Eye (tissue), 1 donor: Measurements from ENCODE around the gene CD33.
A peak's percentile ranks its signal among the peaks of the same experiment; 100 is the strongest.
"Not testable (repeated sequence)": the region's sequence is repeated elsewhere in the genome, so short reads cannot be mapped to it uniquely, and the experiment has no call there.

Source experiments
- DNase-seq: peaks from one replicate; pipeline ENCODE4 v3.0.0-alpha.2; 2015

CD33 gene

DNA sequence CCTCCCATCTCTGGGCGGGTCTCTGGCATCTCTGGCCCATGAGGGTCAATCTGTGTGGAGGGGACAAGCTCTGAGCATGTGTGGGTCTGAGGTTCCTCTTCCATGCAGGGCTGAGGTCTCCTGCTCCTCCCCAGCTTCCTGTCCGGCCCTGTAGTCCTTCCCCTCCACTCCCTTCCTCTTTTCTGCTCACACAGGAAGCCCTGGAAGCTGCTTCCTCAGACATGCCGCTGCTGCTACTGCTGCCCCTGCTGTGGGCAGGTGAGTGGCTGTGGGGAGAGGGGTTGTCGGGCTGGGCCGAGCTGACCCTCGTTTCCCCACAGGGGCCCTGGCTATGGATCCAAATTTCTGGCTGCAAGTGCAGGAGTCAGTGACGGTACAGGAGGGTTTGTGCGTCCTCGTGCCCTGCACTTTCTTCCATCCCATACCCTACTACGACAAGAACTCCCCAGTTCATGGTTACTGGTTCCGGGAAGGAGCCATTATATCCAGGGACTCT is at the start of gene CD33:
Gene CD33, plus strand, starts transcription at position 183 of the 496 bp plus-strand sequence. Its CDS starts 39 bp downstream, at position 222.
- DNase-seq: not testable (repeated sequence)

DNA sequence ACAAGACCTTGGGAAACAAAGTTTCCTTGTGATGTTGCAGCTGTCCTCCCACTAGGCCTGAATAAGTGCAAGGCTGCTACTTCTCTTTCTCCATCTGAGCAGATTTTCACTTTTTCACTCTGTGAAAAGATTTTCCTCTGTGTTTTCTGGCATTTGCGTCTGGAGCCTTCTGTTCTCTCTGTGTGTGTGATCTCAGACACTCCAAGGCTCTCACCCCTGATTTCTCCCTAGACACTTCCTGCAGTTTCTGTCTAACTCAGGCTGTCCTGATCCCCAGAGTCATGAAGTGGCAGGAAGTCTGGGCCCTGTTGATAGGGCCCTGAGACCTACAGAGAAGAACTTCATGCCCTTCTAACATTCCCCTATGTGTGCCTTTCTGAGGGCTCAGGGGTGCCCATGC is 45.6 kb upstream of the CD33 start:
- DNase-seq: no peak

DNA sequence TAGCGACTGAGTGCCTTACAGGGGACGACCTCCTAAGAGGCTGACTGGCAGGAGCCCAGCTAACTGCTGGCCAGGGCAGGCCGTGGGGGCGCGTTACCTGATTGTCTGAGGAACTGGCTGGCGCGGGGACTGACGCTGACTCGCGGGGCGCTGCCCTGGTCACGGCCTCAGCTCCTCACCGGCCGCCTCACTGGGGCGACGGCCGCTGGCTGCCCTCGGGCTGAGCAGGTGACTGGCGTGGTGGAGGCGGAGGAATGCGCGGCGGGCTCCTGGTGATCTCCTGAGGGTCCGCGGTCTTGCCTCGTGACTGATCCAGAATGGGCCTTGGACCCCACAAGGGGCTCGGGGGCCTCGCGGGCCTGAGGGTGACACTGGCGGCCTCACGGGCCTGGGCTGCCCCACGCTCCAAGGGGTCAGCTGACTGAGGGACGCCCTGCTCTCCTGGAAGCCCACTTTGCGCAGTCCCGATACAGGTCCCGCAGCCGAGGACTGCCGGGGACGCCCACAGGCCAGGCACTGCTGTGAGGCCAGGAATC is 43.4 kb upstream of the CD33 start:
- DNase-seq: no peak

DNA sequence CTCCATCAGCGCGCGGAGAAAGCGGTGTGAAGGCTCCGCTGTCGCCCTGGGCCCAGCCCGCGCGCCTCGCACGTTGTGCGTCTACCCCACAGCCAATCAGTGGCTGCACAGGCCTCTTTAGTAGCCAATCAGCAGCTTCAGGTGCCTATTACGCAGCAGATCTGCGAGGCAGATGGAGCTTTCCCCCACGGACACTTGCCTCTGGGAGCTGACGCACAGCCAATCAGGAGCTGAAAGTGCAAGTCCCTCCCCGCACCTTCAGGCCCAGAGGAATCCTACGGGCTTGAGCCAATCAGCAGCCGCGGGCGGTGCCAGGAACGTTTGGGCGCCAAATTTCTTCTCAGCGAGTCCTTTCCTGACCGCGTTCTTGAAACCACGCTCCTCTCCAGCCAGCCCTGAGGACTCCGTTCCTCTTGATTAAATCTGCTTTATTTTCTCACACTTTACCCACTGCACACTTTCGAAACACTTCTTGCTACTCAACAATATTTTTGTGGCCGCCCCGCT is 42.9 kb upstream of the CD33 start:
- DNase-seq: no peak

GRCh38 chr19:51183629-51184028 is 41.3 kb upstream of the CD33 start:
- DNase-seq: no peak

- no peak for DNase-seq
Observed at GRCh38 chr19:51185069-51185867, 39.6 kb upstream of the CD33 start.

DNA sequence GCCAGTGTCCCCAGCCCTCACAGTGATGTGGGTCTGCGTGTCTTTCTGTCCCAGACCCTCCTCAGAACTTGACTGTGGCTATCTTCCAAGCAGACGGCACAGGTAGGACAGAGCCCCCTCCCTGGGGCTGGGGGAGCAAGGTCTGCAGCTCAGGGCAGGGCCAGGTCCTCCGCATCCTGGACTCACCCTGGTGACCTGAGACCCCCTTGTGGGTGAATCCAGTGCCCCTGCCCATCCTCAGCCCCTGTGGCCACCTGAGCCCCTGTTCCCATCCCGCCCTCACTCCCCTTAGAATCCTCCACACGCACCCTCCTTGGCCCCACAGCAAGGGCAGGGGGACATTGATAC is 39.0 kb upstream of the CD33 start:
- DNase-seq: no peak

GRCh38 chr19:51186323-51186722 is 38.6 kb upstream of the CD33 start:
- DNase-seq: no peak

GRCh38 chr19:51187395-51188226 is 37.3 kb upstream of the CD33 start:
- DNase-seq: peak; percentile 6

GRCh38 chr19:51188227-51188559 is 36.7 kb upstream of the CD33 start:
- no peak for DNase-seq

DNA sequence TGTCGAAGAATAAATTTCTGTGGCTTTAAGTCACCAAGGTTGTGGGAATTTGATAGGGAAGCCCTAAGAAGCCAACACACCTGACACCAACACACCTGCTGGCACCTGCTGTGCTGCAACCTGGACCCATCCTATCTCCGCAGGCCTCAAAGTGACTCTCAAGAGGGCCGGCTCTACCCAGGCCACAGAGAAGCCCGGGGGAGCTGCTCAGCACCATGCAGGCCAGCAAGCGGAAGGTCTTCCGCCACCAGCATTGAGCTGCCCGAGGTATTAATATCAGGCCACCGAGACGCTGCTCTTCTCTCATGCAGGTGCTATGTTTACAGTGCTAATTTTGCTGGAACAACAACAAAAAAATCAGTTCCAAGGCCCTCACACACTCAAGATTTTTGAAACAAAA is 32.2 kb upstream of the CD33 start:
- no peak for DNase-seq

DNA sequence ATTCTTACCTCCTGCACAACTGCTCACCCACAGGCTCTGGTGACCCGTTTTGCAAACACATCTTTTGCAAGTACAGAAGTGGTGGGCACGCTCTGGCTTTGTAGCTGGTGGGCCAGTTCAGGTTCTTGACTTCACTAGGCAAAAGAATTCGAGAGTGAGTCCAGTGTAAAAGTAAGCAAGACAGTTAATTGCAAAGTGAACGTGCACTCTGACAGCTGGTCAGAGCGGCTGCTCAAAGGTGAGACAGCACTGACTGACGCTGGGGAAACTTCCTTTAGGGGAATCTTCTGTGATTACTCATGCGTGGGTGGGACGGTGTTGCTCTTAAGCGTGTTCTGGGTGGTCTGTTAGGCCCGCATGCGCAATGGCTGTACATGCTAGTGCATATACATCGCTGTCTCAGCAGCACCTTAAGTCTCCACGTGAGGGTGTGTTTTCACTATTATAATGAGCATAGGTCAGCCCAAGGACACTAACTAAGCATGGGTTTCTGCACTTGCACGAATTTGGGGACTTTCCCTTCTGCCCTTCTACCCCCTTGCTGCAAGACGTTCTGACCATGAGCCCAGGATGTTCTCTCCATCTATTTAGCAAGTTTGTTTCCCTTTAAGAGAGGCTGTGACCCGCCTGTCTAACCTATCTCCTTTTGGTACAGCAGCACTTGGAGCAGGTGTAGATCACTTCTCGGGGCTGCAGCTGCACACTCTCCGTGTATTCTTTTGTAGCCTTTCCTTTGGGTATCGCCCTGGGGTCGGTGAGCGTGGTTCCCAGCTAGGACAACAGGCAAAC is 30.2 kb upstream of the CD33 start:
- DNase-seq: no peak

DNA sequence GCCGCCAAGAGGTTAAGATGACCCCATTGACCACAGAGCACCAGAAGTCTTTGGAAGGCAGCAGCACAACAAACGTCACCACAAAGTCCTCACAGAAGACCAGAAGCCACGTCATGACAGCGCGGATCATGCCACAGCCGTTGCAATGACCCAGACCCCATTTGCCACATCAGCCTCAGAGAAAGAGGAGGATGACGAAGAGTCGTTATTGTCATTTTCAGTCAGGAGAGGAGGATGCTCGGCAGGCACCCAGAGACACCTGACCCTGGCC is 29.6 kb upstream of the CD33 start:
- DNase-seq: no peak

DNA sequence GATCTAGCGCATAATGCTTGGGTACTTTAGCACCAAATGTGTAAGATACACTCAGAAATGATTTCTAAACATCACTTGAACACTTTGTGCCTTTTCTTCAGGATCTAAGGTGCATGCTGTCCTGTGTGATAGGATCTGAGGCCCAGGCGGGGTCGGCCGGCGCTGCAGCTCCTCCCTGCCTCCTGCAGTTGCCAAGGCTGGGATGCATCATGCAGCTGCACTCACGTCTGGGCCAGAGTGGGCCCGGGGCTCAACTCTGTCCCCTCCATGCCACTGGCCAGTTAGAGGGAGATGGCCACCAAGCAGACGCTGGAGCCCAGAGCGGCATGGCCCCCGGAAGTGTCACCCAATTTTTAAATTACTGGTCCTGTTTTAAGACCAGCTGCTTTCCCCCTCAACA is 29.3 kb upstream of the CD33 start:
- no peak for DNase-seq

DNA sequence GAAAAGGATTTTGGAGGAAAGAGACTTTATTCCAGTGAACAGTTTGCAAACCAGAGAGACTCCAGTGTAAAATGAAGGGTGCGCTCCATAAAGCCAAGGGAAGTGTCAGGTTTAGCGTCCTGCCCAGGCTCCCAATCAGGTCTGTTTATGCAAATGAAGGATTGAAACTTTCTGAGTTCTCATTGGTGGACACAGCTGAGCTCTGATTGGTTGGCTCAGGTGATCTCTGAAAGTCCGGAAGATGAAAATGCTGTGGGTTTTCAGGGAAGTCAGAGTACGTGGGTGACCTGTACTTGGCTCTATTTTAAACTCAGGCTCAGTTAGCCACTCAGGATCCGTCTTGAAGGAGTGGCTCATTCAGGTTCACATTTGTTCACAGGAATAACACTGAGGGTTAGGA is 28.7 kb upstream of the CD33 start:
- DNase-seq: no peak

DNA sequence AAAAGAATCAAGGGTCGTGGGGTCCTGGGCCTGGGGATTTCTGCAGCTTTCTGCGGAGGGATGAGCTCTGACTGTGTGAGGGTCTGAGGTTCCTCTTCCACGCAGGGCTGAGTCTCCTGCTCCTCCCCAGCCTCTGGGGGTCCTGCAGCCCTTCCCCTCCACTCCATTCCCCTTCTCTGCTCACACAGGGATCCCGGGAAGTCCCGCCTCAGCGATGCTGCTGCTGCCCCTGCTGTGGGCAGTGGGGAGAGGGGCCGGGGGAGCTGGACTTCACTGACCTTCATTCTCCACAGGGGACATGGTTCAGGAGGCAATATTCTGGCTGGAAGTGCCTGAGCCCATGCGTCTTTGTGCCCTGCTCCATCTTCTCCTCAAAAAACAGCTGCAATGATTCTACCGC is 26.2 kb upstream of the CD33 start:
- DNase-seq: no peak

DNA sequence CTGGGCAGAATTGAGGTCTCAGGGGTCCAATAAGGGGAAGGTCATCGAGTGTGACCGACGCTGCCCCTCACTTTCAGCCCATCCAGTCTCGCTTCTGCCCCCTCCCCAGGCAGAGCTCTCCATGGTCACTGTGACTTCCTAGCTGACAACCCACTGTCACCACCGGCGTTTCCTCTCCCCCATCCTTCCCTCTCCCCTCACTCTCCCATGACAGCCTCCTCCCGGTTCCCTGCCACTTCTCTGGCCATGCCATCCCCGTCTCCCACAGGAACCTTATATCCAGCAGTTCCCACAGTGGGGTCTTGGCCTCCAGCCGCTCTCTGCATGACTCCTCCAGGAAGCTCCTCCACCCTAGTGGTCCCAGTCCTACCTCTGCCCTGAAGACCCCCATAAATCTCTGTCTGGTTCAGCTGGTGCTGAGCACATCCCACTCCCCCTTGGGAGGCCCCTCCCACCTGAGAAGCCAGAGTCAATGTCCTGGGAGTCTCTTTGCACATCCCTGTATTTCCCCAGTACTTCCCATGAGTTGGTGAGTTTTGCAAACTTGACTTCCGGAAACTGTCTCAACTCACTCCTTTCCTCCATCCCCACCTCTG is 24.7 kb upstream of the CD33 start:
- DNase-seq: no peak

- DNase-seq: no peak
Observed at GRCh38 chr19:51201712-51202111, 23.2 kb upstream of the CD33 start.

DNA sequence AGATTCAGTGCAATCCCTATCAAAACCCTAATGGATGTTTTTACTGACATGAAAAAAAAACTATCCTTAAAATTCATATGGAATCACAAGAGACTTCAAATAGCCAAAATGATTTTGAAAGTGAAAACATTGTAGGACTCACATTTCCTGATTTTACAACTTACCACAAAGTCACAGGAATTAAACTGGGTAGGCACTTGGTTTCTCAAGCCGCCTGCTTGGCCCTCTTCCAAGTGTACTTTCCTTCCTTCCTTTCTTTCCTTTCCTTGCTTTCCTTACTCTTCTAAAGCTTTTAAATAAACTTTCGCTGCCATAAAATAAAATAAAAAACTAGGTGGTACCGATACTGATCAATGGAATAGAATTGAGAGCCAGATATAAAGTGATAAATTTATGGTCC is 21.0 kb upstream of the CD33 start:
- no peak for DNase-seq

GRCh38 chr19:51204321-51204720 is 20.6 kb upstream of the CD33 start:
- no peak for DNase-seq

DNA sequence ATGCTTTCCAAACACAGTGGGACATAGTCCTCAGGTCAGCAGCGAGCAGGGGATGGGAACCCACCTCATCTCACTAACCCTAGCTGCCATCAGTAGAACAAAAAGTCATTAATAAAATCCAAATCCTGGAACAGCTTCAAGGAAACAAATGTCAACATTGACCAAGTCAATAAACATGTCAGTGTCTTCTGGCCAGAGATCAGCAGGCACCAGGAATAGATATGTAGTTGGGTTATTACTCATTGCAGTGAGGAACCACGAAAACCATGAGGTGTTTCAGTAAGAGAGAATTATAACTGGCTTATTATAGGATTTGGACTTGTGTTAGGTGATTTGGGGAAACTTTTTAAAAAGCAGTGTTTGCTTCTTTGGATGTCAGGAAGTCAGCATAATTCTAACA is 17.1 kb upstream of the CD33 start:
- DNase-seq: no peak

DNA sequence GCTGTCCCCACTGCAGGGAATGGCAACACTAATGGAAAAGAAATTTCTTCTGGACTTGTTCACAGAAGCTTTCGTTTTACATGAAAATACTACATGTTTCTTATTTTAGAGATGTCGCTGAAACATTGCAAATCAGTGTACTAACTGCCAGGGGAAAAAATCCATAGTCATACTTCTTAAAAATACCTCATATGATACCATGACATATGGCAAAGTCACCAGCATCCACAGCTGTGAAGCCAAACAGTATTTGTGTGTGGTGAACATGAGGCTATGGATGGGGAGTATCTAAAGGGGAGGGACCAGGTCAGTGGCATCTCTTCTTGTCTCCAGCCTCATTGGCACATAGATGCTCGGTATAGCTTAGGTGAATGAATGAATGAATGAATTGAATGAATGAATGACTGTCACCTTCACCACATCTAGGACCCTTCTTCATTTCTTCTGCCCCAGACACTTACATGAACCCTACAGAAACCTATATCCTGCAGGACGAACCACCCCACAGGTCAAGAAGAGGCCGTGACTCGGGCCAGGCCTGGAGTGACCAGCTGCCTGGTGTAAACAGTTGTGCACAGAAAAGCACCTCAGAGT is 14.6 kb upstream of the CD33 start:
- DNase-seq: no peak
